Measurements from ENCODE around the gene PSMA1. TPM values are rescaled to one million over a fixed set of nuclear protein-coding genes. Genes with fewer than 3 reads are reported as not detected.

The PSMA1 gene
- total RNA-seq, 1 experiment from 2014 or later, result 198 TPM

GRCh38 chr11:14542324-14542723 lies 22.1 kb upstream of the PSMA1 start:
- ChIA-PET POLR2A (no interaction called here), CTCF (no interaction called here)
- no peak for ATAC-seq
- Histone ChIP-seq H3K27me3 (ENCODE audit: control insufficient read depth, insufficient read depth, low read length) (no peaks in the 10 kb centered on the region), H3K4me1 (ENCODE audit: control insufficient read depth, insufficient read depth, low read length) (no peaks in the 10 kb centered on the region), H3K4me3 (ENCODE audit: low read depth in 2 of 2, low read length in 2 of 2) (no peak overlapping the region), H3K36me3 (ENCODE audit: control insufficient read depth, insufficient read depth, low read length) (no peaks in the 10 kb centered on the region), H3K27ac (ENCODE audit: low read length) (no peak overlapping the region), H3K9me3 (ENCODE audit: control insufficient read depth, insufficient read depth, low read depth, low read length) (no peaks in the 10 kb centered on the region)
- TF ChIP-seq TCF7L2 (IDR thresholded peaks at IDR 0.05; ENCODE audit: low read depth, low read length), result no peak
- TF ChIP-seq CTCF (IDR thresholded peaks at IDR 0.05), result no peak
- TF ChIP-seq REST (IDR thresholded peaks at IDR 0.05; ENCODE audit: insufficient read depth in 1 of 2, low read depth in 2 of 2, low read length in 1 of 2), result no peak
- no peak for TF ChIP-seq POLR2AphosphoS5 (IDR thresholded peaks at IDR 0.05; ENCODE audit: low read depth, low read length)
- no peak for TF ChIP-seq SIN3A (IDR thresholded peaks at IDR 0.05; ENCODE audit: borderline replicate concordance, insufficient read depth, low read depth, low read length)
- in situ Hi-C loops (cut with HindIII; ENCODE audit: low pct_unique_long_range_greater_than_20kb, low sequenced_read_pairs), result no loop called here
- no peak for DNase-seq (ENCODE audit: low read depth, low spot score)
- no TSS peak for BruUV-seq (replicated peaks)
- intact Hi-C loops (cut with micrococcal nuclease; ENCODE audit: unreplicated experiment), result no loop called here

- intact Hi-C loops (cut with micrococcal nuclease; ENCODE audit: unreplicated experiment), result no loop called here
Observed at GRCh38 chr11:14541192-14541947, 21.2 kb upstream of the PSMA1 start.

More at GRCh38 chr11:14541192-14541947, 21.2 kb upstream of the PSMA1 start:
- no TSS peak for BruUV-seq (replicated peaks)
- Histone ChIP-seq H3K4me1 (ENCODE audit: control insufficient read depth, insufficient read depth, low read length) (peaks cover 3% of the 10 kb centered on the region; the same call in 1 of the 2 replicates), H3K27ac (ENCODE audit: low read length) (no peak overlapping the region), H3K9me3 (ENCODE audit: control insufficient read depth, insufficient read depth, low read depth, low read length) (no peaks in the 10 kb centered on the region), H3K4me3 (ENCODE audit: low read depth in 2 of 2, low read length in 2 of 2) (no peak overlapping the region), H3K36me3 (ENCODE audit: control insufficient read depth, insufficient read depth, low read length) (no peaks in the 10 kb centered on the region), H3K27me3 (ENCODE audit: control insufficient read depth, insufficient read depth, low read length) (no peaks in the 10 kb centered on the region)
- CTCF ChIA-PET, result no interaction called here
- ATAC-seq (no peak), DNase-seq (ENCODE audit: low read depth, low spot score) (no peak)
- TF ChIP-seq SIN3A (IDR thresholded peaks at IDR 0.05; ENCODE audit: borderline replicate concordance, insufficient read depth, low read depth, low read length) (no peak), CTCF (IDR thresholded peaks at IDR 0.05) (no peak), TCF7L2 (IDR thresholded peaks at IDR 0.05; ENCODE audit: low read depth, low read length) (no peak)
- in situ Hi-C loops (cut with HindIII; ENCODE audit: low pct_unique_long_range_greater_than_20kb, low sequenced_read_pairs), result no loop called here
- POLR2A ChIA-PET, result interaction anchor here (0.6 kb wide), 1 partner anchor 146 kb away, joined by 6 read pairs; no protein-coding TSS in a partner anchor
